ENCODE results near the gene GRID2.

Gene GRID2

DNA sequence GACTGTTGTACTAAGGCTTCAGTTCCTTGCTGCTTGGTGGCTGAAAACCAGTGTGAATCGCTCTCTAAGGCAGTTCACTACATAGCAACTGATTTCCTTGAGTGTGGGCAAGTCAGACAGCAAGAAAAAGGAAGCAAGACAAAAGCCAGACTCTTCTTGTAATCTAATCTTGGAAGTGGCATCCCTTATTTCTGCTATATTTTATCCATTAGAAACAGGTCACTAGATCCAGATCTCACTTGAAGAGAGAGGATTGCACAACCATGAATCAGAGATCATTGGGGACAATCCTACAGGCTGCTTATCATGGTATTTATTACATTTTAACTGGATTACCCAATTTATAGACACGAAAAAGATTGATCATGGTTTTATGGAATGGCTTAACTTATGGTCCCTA, 684.5 kb downstream of the GRID2 start:
- DNase-seq, result peak; percentile 21

DNA sequence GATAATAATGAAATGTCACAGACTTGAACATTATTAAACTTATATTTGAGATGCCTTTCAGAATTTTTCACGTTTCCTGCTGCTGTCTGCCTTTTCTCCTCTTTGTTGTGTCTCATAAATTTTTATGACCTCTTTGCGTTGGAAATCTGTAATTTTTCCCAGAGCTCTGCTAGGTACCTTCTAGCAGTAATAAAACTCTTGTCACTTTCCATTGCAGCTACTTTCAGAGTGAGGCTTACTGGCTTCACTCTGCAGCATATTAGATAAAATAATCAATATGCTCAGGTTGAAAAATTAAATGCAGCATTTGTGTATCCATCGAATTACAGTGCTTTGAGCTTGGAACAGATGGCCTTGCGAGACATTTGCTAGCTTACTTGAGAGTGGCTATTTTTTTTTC, 689.0 kb downstream of the GRID2 start:
- no peak for DNase-seq

GRCh38 chr4:92994727-92995126, 691.0 kb downstream of the GRID2 start:
- DNase-seq, result no peak

GRCh38 chr4:92996533-92996932, 692.8 kb downstream of the GRID2 start:
- no peak for DNase-seq

GRCh38 chr4:93000910-93001309, 697.1 kb downstream of the GRID2 start:
- DNase-seq, result no peak

DNA sequence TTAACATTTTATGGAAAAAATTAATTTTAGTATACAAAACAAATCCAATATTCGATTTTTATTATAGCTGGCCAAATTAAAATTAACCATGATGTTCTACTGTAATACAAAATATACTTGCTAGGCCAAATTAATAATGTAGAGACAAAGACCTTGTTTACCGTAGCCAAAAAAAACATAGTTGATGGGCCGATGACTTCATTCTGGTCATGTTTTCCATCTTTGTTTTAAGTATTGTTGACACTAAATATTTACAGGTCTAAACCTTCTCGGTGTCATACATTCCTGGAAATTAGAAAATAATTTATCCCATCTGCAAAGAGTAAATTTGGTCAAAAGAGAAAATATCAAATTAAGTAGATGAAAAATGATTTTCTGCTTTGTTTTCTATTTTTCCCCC, 698.5 kb downstream of the GRID2 start:
- DNase-seq, result no peak

- no peak for DNase-seq
Measured at GRCh38 chr4:93016350-93016749, 712.6 kb downstream of the GRID2 start.

- DNase-seq, result peak; percentile 32
Measured at GRCh38 chr4:93018243-93018642, 714.5 kb downstream of the GRID2 start.

- peak; percentile 68 for DNase-seq
Measured at GRCh38 chr4:93018806-93019205, 715.0 kb downstream of the GRID2 start.

- no peak for DNase-seq
Measured at GRCh38 chr4:93029769-93030168, 726.0 kb downstream of the GRID2 start.

DNA sequence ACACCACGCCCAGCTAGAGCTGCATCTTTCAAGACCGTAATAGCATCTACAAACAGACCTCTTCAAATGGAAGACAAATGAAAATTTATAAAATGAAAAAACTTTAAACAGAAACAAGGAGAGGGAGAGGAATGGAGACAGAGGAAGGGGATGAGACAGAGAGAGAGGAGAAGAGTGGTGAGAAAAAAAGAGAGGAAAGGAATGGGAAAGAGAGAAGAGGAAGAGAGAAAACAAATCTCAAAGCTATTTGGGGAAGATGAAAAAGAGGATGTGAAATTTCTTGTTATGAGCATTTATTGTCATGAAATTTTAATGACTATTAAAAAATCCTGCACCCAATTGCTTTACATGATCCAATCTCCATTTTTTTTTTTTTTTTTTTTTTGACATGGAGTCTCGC, 726.9 kb downstream of the GRID2 start:
- DNase-seq, result no peak

- DNase-seq, result no peak
Measured at GRCh38 chr4:93031431-93032098, 727.8 kb downstream of the GRID2 start.

DNA sequence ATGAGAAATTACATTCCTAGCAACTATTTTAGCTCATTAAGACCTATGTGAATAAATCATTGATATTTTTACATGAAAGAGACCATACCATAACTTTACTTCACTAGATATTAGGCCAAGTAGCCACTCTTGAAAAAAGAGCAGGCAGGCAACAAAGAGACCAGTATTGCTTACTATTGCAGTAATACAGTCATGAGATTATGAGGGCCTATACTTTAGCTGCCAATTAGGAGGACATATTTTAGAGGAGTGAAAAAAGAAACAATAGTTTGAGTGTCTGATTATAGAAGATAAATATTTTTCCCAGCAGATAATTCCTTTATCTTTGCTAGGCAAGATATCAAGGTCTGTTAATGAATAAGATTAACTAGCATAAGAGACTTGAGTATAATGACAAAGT, 739.0 kb downstream of the GRID2 start:
- DNase-seq, result no peak

DNA sequence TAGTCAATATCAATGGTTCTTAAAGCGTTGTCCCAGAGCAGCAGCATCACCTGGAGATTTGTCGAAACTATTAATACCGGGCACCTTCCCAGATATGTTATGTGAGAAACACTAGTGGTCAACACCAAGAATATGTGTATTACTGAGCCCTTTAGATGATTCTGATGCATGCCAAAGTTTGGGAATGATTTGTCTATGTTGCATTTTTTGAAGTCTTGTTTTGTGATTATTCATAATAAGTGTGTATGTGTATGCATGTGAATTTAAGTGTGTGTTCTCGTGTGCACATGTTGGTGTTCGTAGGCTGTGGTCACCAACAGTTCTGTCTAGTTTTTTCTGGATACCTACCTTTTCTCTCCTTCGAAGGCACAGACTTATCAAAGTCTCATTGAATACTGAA, 749.4 kb downstream of the GRID2 start:
- DNase-seq, result no peak

DNA sequence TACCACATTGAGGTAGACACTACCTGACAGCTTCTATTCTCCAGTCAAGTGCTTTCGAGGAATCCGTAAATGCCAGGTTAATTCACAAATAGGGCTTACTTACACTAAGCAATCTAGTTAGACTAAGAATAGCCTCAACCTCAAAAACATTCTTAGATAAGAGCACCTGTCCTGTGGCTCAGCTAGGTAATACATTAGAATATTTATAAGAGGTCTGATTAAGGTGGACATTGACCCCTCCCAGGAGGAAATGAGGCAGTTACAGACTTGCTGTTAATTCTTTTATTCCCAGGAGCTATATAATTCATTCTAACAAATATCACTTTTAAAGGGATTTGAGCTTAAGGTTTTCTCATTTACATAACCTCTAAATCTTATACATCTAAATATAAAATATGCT, 758.1 kb downstream of the GRID2 start:
- no peak for DNase-seq

GRCh38 chr4:93063325-93063724, 759.6 kb downstream of the GRID2 start:
- DNase-seq, result no peak

DNA sequence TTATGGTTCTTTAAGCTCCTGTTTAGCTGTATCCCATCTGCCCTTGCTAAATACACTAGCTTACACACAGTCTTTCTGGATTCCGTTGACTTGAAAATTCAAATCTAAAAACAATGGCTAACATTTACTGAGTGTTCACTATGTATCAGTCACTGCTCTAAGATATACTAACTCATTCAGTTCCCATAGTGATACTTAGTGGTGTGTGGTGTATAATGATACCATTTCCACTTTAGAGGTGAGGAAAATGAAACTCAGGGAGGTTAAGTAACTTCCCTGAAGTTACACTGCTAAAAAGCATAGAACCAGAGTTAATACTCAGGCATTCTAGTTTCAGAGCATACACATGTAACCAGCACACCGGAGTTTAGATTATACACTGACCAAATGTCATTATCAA, 762.0 kb downstream of the GRID2 start:
- DNase-seq, result peak; percentile 8

GRCh38 chr4:93066749-93067148, 763.0 kb downstream of the GRID2 start:
- no peak for DNase-seq

GRCh38 chr4:93072292-93072691, 768.5 kb downstream of the GRID2 start:
- no peak for DNase-seq

DNA sequence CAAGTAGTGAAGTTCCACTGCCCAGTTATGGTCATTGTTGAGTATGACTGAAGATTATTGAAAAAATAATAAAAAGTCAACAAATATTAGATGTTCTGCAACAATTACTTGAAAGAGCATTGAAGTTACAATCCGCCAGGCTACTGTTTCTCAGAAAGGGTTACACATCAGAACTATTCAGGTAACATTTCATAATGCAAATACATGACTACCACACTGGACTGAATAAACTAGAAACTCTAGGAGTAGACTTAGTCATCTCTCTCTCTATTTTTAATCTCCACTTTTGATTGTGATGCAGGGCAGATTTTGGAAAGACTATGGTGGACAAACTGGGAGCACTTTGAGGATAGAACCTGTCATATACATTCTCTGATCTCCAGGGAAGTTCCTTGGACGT, 776.5 kb downstream of the GRID2 start:
- DNase-seq, result no peak

DNA sequence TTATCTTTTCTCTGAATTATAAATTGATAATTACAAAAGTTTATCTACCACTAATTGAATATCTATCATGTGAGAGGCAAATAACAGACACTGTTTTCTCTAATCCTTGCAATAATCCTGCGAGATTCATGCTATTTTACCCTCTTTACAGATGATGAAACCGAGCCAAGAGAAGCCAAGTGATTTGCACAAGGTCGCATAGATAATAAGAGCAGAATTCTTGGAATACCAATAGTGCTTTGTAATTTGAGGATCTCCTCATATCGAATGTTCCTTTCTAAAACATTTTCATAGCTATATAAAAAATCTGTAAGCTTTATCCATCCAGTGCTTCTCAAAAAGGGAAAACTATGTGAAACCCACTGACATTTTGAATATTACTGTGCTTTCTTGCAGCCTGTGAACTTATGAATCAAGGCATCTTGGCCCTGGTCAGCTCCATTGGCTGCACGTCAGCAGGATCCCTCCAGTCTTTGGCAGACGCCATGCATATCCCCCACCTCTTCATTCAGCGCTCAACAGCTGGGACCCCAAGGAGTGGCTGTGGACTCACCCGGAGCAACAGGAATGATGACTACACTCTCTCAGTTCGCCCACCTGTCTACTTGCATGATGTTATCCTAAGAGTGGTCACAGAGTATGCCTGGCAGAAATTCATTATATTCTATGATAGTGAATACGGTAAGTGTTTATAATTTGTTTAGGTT, 781.0 kb downstream of the GRID2 start:
- no peak for DNase-seq

GRCh38 chr4:93086356-93086755, 782.6 kb downstream of the GRID2 start:
- DNase-seq, result no peak

- DNase-seq, result no peak
Measured at GRCh38 chr4:93092765-93093164, 789.0 kb downstream of the GRID2 start.

DNA sequence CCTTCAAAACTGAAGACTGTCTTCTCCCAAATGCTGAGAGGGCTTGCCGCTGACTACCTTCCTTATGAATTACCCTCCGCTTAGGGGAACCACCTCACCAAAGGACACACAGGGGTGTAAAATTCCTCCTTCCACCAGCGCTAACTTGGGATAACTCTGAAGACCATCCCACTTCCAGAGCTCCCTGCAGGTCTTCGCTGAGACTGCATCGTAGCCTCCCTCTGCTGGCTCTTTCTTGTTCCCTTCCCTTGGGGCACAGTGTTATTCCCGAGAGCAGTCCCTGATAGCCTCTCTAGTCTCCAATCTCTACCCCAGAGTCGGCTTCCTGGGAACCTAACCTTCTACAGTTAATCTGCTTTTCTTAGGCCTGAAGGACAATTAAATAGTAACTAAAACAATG, 799.3 kb downstream of the GRID2 start:
- DNase-seq, result no peak

DNA sequence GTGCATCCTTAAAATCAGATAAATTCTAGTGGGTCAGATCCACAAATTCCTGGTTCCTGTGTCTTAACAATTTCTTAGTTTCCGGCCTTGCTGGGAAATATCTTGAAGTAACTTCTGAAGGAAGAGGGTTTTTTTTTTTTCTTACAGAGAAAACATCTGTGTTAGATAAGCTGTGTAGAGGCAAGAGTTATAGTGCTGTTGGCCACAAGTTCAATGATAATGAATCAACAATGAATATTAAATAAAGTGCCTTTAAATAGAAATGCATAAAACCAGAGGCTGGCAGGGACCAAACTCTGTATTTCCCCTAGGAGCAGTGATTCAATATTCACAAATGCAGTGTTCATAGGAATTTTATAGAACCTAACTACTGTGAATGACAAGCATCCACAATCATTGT, 812.9 kb downstream of the GRID2 start:
- no peak for DNase-seq
